Effector memory CD8-positive, alpha-beta T cell (primary cell): ENCODE data around the gene PLEKHF1.
"Not testable (repeated sequence)": the region's sequence is repeated elsewhere in the genome, so short reads cannot be mapped to it uniquely, and the experiment has no call there.

Experiments used
- ATAC-seq: fragments of 150-1000 bp; cut with Tn5 transposase; replicated peaks from 2 replicates; pipeline ENCODE4 v1.10.0; 2021; ENCODE audit warnings: mild to moderate bottlenecking, moderate library complexity
- DNase-seq, 3 experiments: peaks; one replicate each; pipeline ENCODE4 v3.0.0; 2021
- H3K27ac Mint-ChIP-seq, 2 donors: one replicate each; pipeline ENCODE4 v1.8.0; 2022; ENCODE audit warnings: mild to moderate bottlenecking in 2 of 2, mixed read lengths in 2 of 2, moderate library complexity in 2 of 2
- H3K27me3 Mint-ChIP-seq, 2 donors: one replicate each; pipeline ENCODE4 v1.8.0; 2022; ENCODE audit warnings: mixed read lengths in 2 of 2
- H3K36me3 Mint-ChIP-seq: one replicate; pipeline ENCODE4 v1.8.0; 2022; ENCODE audit warnings: mild to moderate bottlenecking, moderate library complexity, mixed read lengths; ENCODE audit not compliant: insufficient read depth
- H3K4me1 Mint-ChIP-seq, 2 donors: one replicate each; pipeline ENCODE4 v1.8.0; 2022; ENCODE audit warnings: low read depth in 2 of 2, mixed read lengths in 2 of 2
- H3K4me3 Mint-ChIP-seq, 2 donors: one replicate each; pipeline ENCODE4 v1.8.0; 2022; ENCODE audit warnings: mild to moderate bottlenecking in 2 of 2, mixed read lengths in 2 of 2, moderate library complexity in 2 of 2
- H3K9me3 Mint-ChIP-seq, 2 donors: one replicate each; pipeline ENCODE4 v1.8.0; 2022; ENCODE audit warnings: mixed read lengths in 2 of 2

Gene PLEKHF1

GRCh38 chr19:29696565-29696846 is 31.2 kb downstream of the PLEKHF1 start:
- peak overlapping the region; percentile 94 for H3K27ac Mint-ChIP-seq
- H3K9me3 Mint-ChIP-seq = no peaks in the 10 kb centered on the region
- no peaks in the 10 kb centered on the region for H3K27me3 Mint-ChIP-seq
- H3K4me3 Mint-ChIP-seq = no peak overlapping the region
- peaks cover 16 to 21% of the 10 kb centered on the region in 2 donors for H3K4me1 Mint-ChIP-seq
- DNase-seq (no peak), ATAC-seq (no peak)
- no peaks in the 10 kb centered on the region for H3K36me3 Mint-ChIP-seq

GRCh38 chr19:29697523-29698261 is 32.4 kb downstream of the PLEKHF1 start:
- DNase-seq (no peak), ATAC-seq (no peak)
- H3K27me3 Mint-ChIP-seq = no peaks in the 10 kb centered on the region
- peak overlapping the region; percentile 94 for H3K27ac Mint-ChIP-seq
- no peaks in the 10 kb centered on the region for H3K9me3 Mint-ChIP-seq
- peaks cover 5% of the 10 kb centered on the region for H3K36me3 Mint-ChIP-seq
- peaks cover 16 to 21% of the 10 kb centered on the region in 2 donors for H3K4me1 Mint-ChIP-seq
- H3K4me3 Mint-ChIP-seq = no peak overlapping the region

- H3K4me3 Mint-ChIP-seq = no peak overlapping the region
- H3K4me1 Mint-ChIP-seq = peaks cover 10 to 14% of the 10 kb centered on the region in 2 donors
- no peak for DNase-seq
Observed at GRCh38 chr19:29699861-29700260, 34.6 kb downstream of the PLEKHF1 start.

GRCh38 chr19:29700498-29700897 is 35.2 kb downstream of the PLEKHF1 start:
- ATAC-seq (no peak), DNase-seq (no peak)
- no peak overlapping the region for H3K4me3 Mint-ChIP-seq
- no peaks in the 10 kb centered on the region for H3K9me3 Mint-ChIP-seq
- H3K27ac Mint-ChIP-seq = no peak overlapping the region
- peaks cover 29% of the 10 kb centered on the region for H3K36me3 Mint-ChIP-seq
- H3K27me3 Mint-ChIP-seq = no peaks in the 10 kb centered on the region
- peaks cover 11 to 16% of the 10 kb centered on the region in 2 donors for H3K4me1 Mint-ChIP-seq

More at GRCh38 chr19:29699861-29700260, 34.6 kb downstream of the PLEKHF1 start:
- Mint-ChIP-seq H3K36me3 (peaks cover 22% of the 10 kb centered on the region), H3K9me3 (no peaks in the 10 kb centered on the region), H3K27ac (no peak overlapping the region), H3K27me3 (no peaks in the 10 kb centered on the region)
- ATAC-seq = no peak

GRCh38 chr19:29702161-29702962 is 37.1 kb downstream of the PLEKHF1 start:
- peaks cover 6 to 16% of the 10 kb centered on the region in 2 donors for H3K4me1 Mint-ChIP-seq
- peaks cover 46% of the 10 kb centered on the region for H3K36me3 Mint-ChIP-seq
- ATAC-seq (no peak), DNase-seq (no peak)
- H3K27me3 Mint-ChIP-seq = no peaks in the 10 kb centered on the region
- H3K4me3 Mint-ChIP-seq = no peak overlapping the region
- H3K9me3 Mint-ChIP-seq = no peaks in the 10 kb centered on the region
- no peak overlapping the region for H3K27ac Mint-ChIP-seq

GRCh38 chr19:29702963-29703320 is 37.7 kb downstream of the PLEKHF1 start:
- Mint-ChIP-seq H3K9me3 (no peaks in the 10 kb centered on the region), H3K27me3 (no peaks in the 10 kb centered on the region), H3K27ac (no peak overlapping the region), H3K36me3 (peaks cover 49% of the 10 kb centered on the region), H3K4me1 (peaks cover 4 to 13% of the 10 kb centered on the region in 2 donors), H3K4me3 (no peak overlapping the region)
- DNase-seq (no peak), ATAC-seq (no peak)

GRCh38 chr19:29704562-29705558 is 39.6 kb downstream of the PLEKHF1 start:
- DNase-seq (no peak), ATAC-seq (peak; percentile 47)
- Mint-ChIP-seq H3K36me3 (peaks cover 49% of the 10 kb centered on the region), H3K9me3 (no peaks in the 10 kb centered on the region), H3K27me3 (no peaks in the 10 kb centered on the region), H3K27ac (peak overlapping the region; percentile 77 to 79), H3K4me1 (peaks cover 12 to 23% of the 10 kb centered on the region in 2 donors), H3K4me3 (no peak overlapping the region)

- Mint-ChIP-seq H3K4me1 (peaks cover 20 to 32% of the 10 kb centered on the region in 2 donors), H3K4me3 (no peak overlapping the region), H3K27ac (peak overlapping the region in 1 of 2 donors; percentile 79)
Observed at GRCh38 chr19:29705706-29706105, 40.4 kb downstream of the PLEKHF1 start.

GRCh38 chr19:29706635-29707034 is 41.4 kb downstream of the PLEKHF1 start:
- H3K36me3 Mint-ChIP-seq = peaks cover 50% of the 10 kb centered on the region
- H3K9me3 Mint-ChIP-seq = no peaks in the 10 kb centered on the region
- peaks cover 26 to 41% of the 10 kb centered on the region in 2 donors for H3K4me1 Mint-ChIP-seq
- DNase-seq (no peak), ATAC-seq (no peak)
- peak overlapping the region; percentile 19 to 79 for H3K27ac Mint-ChIP-seq
- H3K4me3 Mint-ChIP-seq = no peak overlapping the region
- H3K27me3 Mint-ChIP-seq = no peaks in the 10 kb centered on the region

More at GRCh38 chr19:29705706-29706105, 40.4 kb downstream of the PLEKHF1 start:
- no peak for DNase-seq
- H3K36me3 Mint-ChIP-seq = peaks cover 49% of the 10 kb centered on the region
- H3K9me3 Mint-ChIP-seq = no peaks in the 10 kb centered on the region
- H3K27me3 Mint-ChIP-seq = no peaks in the 10 kb centered on the region
- no peak for ATAC-seq

GRCh38 chr19:29708554-29709439 is 43.5 kb downstream of the PLEKHF1 start:
- H3K27me3 Mint-ChIP-seq = no peaks in the 10 kb centered on the region
- H3K4me1 Mint-ChIP-seq = peaks cover 42 to 63% of the 10 kb centered on the region in 2 donors
- peak overlapping the region; percentile 49 to 73 for H3K27ac Mint-ChIP-seq
- DNase-seq (no peak), ATAC-seq (no peak)
- no peaks in the 10 kb centered on the region for H3K9me3 Mint-ChIP-seq
- H3K36me3 Mint-ChIP-seq = peaks cover 47% of the 10 kb centered on the region
- H3K4me3 Mint-ChIP-seq = peak overlapping the region in 1 of 2 donors; percentile 33

- H3K36me3 Mint-ChIP-seq = peaks cover 41% of the 10 kb centered on the region
- DNase-seq, H3K9me3 Mint-ChIP-seq, ATAC-seq, H3K27me3 Mint-ChIP-seq: not testable (repeated sequence)
- H3K4me1 Mint-ChIP-seq = peaks cover 48 to 69% of the 10 kb centered on the region in 2 donors
- peak overlapping the region; percentile 67 to 73 for H3K27ac Mint-ChIP-seq
- peak overlapping the region in 1 of 2 donors; percentile 33 for H3K4me3 Mint-ChIP-seq
Observed at GRCh38 chr19:29709440-29709798, 44.2 kb downstream of the PLEKHF1 start.

GRCh38 chr19:29711584-29712132 is 46.4 kb downstream of the PLEKHF1 start:
- no peaks in the 10 kb centered on the region for H3K9me3 Mint-ChIP-seq
- no peak for ATAC-seq
- peaks cover 57 to 78% of the 10 kb centered on the region in 2 donors for H3K4me1 Mint-ChIP-seq
- peak overlapping the region; percentile 78 for H3K4me3 Mint-ChIP-seq
- H3K27ac Mint-ChIP-seq = peak overlapping the region; percentile 45 to 87
- peak in 1 of 3 experiments; percentile 9 for DNase-seq
- H3K36me3 Mint-ChIP-seq = peaks cover 28% of the 10 kb centered on the region
- H3K27me3 Mint-ChIP-seq = no peaks in the 10 kb centered on the region
